ENCODE measurements around the gene SSR2.

Gene SSR2

DNA sequence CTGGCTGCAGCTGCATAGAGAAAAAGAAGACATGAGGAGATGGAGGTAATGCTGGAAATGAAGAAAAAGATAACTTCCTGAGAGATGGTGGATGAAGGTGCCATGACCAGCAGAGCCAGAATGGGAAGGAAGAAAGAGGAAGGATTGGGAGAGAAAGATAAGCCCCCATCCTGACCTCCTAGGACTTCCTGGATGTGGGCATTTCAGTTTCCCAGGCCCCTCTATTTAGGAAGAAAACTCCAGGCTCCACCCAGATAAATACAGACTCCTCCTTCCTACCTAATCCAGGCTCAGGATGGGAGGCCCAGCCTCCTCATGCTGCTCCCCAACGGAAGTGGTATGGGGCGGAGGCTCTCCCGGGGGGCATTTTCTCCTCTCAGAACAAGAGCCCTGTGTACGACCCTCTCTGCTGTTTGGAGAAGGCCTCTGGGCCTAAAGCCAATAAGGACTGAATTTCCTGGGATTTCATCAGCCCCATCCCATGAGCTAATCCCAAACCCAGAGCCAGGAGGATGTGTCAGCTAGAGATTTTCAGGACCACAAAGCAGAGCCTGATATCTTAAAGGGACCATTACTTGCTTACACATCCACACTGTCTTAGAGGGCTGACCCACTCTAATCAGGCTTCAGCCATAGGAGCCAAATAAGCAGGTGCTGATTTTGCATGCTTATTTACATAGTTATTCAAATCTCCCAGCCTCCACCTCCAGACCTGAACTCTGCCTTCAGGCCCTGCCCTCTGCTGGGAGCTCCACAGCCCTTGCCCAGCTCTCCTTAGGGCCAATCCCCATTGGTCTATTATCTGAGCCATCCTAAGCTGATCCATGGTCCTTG lies 37.3 kb downstream of the SSR2 start (continued):
- TF ChIP-seq ZBTB1 (tag by site-specific recombination; IDR thresholded peaks at IDR 0.05) (no peak), ZNF19 (tag by site-specific recombination; IDR thresholded peaks at IDR 0.05; ENCODE audit: low read depth) (no peak), ZXDB (tag by site-specific recombination; IDR thresholded peaks at IDR 0.05) (no peak), GLI4 (tag by site-specific recombination; IDR thresholded peaks at IDR 0.05) (no peak), ZNF768 (tag by site-specific recombination; IDR thresholded peaks at IDR 0.05) (0 out of 2 replicates have a peak, but pooled peaks have one; percentile 39), ZNF629 (tag by site-specific recombination; IDR thresholded peaks at IDR 0.05) (0 out of 2 replicates have a peak, but pooled peaks have one; percentile 16), SCRT2 (tag by site-specific recombination; IDR thresholded peaks at IDR 0.05) (no peak), ZNF660 (tag by site-specific recombination; IDR thresholded peaks at IDR 0.05) (peak; percentile 99), ZBTB17 (tag by site-specific recombination; IDR thresholded peaks at IDR 0.05) (peak; percentile 98), ZSCAN16 (tag by site-specific recombination; IDR thresholded peaks at IDR 0.05) (no peak), ZNF324 (tag by site-specific recombination; IDR thresholded peaks at IDR 0.05) (peak; percentile 87), ZNF133 (tag by site-specific recombination; IDR thresholded peaks at IDR 0.05) (no peak), ZNF121 (tag by site-specific recombination; IDR thresholded peaks at IDR 0.05) (no peak), KLF1 (tag by site-specific recombination; IDR thresholded peaks at IDR 0.05) (peak; percentile 80), ZNF514 (tag by site-specific recombination; IDR thresholded peaks at IDR 0.05) (no peak), ZNF585B (tag by site-specific recombination; IDR thresholded peaks at IDR 0.05) (no peak), ZBTB7A (tag by site-specific recombination; IDR thresholded peaks at IDR 0.05; ENCODE audit: low read depth) (no peak), ZNF596 (tag by site-specific recombination; IDR thresholded peaks at IDR 0.05) (no peak), MEIS1 (CRISPR knock-in tag; IDR thresholded peaks at IDR 0.05; ENCODE audit: borderline replicate concordance) (no peak), ZBTB20 (tag by site-specific recombination; IDR thresholded peaks at IDR 0.05) (peak; percentile 98), ZNF555 (tag by site-specific recombination; conservative IDR thresholded peaks at IDR 0.05) (no peak)
- TF ChIP-seq, protein P1, sequence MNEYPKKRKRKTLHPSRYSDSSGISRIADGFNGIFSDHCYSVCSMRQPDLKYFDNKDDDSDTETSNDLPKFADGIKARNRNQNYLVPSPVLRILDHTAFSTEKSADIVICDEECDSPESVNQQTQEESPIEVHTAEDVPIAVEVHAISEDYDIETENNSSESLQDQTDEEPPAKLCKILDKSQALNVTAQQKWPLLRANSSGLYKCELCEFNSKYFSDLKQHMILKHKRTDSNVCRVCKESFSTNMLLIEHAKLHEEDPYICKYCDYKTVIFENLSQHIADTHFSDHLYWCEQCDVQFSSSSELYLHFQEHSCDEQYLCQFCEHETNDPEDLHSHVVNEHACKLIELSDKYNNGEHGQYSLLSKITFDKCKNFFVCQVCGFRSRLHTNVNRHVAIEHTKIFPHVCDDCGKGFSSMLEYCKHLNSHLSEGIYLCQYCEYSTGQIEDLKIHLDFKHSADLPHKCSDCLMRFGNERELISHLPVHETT (tag by site-specific recombination; IDR thresholded peaks at IDR 0.05): no peak
- TF ChIP-seq, protein P2, sequence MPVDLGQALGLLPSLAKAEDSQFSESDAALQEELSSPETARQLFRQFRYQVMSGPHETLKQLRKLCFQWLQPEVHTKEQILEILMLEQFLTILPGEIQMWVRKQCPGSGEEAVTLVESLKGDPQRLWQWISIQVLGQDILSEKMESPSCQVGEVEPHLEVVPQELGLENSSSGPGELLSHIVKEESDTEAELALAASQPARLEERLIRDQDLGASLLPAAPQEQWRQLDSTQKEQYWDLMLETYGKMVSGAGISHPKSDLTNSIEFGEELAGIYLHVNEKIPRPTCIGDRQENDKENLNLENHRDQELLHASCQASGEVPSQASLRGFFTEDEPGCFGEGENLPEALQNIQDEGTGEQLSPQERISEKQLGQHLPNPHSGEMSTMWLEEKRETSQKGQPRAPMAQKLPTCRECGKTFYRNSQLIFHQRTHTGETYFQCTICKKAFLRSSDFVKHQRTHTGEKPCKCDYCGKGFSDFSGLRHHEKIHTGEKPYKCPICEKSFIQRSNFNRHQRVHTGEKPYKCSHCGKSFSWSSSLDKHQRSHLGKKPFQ (tag by site-specific recombination; IDR thresholded peaks at IDR 0.05): no peak
- TF ChIP-seq, protein P3, sequence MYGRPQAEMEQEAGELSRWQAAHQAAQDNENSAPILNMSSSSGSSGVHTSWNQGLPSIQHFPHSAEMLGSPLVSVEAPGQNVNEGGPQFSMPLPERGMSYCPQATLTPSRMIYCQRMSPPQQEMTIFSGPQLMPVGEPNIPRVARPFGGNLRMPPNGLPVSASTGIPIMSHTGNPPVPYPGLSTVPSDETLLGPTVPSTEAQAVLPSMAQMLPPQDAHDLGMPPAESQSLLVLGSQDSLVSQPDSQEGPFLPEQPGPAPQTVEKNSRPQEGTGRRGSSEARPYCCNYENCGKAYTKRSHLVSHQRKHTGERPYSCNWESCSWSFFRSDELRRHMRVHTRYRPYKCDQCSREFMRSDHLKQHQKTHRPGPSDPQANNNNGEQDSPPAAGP (tag by site-specific recombination; IDR thresholded peaks at IDR 0.05): no peak
- TF ChIP-seq, protein P4, sequence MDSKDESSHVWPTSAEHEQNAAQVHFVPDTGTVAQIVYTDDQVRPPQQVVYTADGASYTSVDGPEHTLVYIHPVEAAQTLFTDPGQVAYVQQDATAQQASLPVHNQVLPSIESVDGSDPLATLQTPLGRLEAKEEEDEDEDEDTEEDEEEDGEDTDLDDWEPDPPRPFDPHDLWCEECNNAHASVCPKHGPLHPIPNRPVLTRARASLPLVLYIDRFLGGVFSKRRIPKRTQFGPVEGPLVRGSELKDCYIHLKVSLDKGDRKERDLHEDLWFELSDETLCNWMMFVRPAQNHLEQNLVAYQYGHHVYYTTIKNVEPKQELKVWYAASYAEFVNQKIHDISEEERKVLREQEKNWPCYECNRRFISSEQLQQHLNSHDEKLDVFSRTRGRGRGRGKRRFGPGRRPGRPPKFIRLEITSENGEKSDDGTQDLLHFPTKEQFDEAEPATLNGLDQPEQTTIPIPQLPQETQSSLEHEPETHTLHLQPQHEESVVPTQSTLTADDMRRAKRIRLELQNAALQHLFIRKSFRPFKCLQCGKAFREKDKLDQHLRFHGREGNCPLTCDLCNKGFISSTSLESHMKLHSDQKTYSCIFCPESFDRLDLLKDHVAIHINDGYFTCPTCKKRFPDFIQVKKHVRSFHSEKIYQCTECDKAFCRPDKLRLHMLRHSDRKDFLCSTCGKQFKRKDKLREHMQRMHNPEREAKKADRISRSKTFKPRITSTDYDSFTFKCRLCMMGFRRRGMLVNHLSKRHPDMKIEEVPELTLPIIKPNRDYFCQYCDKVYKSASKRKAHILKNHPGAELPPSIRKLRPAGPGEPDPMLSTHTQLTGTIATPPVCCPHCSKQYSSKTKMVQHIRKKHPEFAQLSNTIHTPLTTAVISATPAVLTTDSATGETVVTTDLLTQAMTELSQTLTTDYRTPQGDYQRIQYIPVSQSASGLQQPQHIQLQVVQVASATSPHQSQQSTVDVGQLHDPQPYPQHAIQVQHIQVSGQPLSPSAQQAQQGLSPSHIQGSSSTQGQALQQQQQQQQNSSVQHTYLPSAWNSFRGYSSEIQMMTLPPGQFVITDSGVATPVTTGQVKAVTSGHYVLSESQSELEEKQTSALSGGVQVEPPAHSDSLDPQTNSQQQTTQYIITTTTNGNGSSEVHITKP (tag by site-specific recombination; IDR thresholded peaks at IDR 0.05): peak; percentile 94
- TF ChIP-seq, protein P5, sequence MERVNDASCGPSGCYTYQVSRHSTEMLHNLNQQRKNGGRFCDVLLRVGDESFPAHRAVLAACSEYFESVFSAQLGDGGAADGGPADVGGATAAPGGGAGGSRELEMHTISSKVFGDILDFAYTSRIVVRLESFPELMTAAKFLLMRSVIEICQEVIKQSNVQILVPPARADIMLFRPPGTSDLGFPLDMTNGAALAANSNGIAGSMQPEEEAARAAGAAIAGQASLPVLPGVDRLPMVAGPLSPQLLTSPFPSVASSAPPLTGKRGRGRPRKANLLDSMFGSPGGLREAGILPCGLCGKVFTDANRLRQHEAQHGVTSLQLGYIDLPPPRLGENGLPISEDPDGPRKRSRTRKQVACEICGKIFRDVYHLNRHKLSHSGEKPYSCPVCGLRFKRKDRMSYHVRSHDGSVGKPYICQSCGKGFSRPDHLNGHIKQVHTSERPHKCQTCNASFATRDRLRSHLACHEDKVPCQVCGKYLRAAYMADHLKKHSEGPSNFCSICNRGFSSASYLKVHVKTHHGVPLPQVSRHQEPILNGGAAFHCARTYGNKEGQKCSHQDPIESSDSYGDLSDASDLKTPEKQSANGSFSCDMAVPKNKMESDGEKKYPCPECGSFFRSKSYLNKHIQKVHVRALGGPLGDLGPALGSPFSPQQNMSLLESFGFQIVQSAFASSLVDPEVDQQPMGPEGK (tag by site-specific recombination; IDR thresholded peaks at IDR 0.05): peak; percentile 97
- TF ChIP-seq, protein P6, sequence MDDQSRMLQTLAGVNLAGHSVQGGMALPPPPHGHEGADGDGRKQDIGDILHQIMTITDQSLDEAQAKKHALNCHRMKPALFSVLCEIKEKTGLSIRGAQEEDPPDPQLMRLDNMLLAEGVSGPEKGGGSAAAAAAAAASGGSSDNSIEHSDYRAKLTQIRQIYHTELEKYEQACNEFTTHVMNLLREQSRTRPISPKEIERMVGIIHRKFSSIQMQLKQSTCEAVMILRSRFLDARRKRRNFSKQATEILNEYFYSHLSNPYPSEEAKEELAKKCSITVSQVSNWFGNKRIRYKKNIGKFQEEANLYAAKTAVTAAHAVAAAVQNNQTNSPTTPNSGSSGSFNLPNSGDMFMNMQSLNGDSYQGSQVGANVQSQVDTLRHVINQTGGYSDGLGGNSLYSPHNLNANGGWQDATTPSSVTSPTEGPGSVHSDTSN (CRISPR knock-in tag; IDR thresholded peaks at IDR 0.05): no peak
- TF ChIP-seq, protein P7, sequence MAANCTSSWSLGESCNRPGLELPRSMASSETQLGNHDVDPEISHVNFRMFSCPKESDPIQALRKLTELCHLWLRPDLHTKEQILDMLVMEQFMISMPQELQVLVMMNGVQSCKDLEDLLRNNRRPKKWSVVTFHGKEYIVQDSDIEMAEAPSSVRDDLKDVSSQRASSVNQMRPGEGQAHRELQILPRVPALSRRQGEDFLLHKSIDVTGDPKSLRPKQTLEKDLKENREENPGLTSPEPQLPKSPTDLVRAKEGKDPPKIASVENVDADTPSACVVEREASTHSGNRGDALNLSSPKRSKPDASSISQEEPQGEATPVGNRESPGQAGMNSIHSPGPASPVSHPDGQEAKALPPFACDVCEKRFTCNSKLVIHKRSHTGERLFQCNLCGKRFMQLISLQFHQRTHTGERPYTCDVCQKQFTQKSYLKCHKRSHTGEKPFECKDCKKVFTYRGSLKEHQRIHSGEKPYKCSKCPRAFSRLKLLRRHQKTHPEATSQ (tag by site-specific recombination; IDR thresholded peaks at IDR 0.05): no peak

All from HEK293 (cell line).